Esophagus squamous epithelium (tissue), 5 donors: Measurements from ENCODE around the gene RAB22A. TPM values are rescaled to one million over a fixed set of nuclear protein-coding genes. Genes with fewer than 3 reads are reported as not detected.

ENCODE experiments used
- DNase-seq: peaks from one replicate; lab custom pipeline; 2025; lab: John Stamatoyannopoulos, UW
- H3K27ac ChIP-seq, 4 donors: fragments of 200-600 bp; sonication (generic); one replicate each; pipeline ENCODE4 v1.5.1; 2016 to 2019; ENCODE audit warnings: mild to moderate bottlenecking in 1 of 4
- H3K27me3 ChIP-seq, 4 donors: fragments of 200-600 bp; sonication (generic); 1 replicate in 3 of 4; 2 replicates in 1 of 4; pipeline versions ENCODE4 v1.5.1 to v1.6.0; 2017 to 2021; ENCODE audit warnings: antibody characterized with exemption in 1 of 4
- H3K36me3 ChIP-seq, 3 donors: fragments of 200-600 bp; sonication (generic); one replicate each; pipeline ENCODE4 v1.5.1; 2016 to 2019
- H3K4me1 ChIP-seq, 3 donors: fragments of 200-600 bp; sonication (generic); one replicate each; pipeline ENCODE4 v1.5.1; 2017 to 2019
- H3K4me3 ChIP-seq, 4 donors: fragments of 200-600 bp; sonication (generic); 1 replicate in 3 of 4; 2 replicates in 1 of 4; pipeline ENCODE4 v1.5.1; 2016 to 2019; ENCODE audit warnings: mild to moderate bottlenecking in 2 of 4, moderate library complexity in 1 of 4
- H3K9me3 ChIP-seq, 3 donors: fragments of 200-600 bp; sonication (generic); one replicate each; pipeline ENCODE4 v1.5.1; 2016 to 2019
- POLR2A ChIP-seq, 4 donors: fragments of 450-650 bp; IDR thresholded peaks; one replicate each; pipeline ENCODE4 v1.6.1; 2017; ENCODE audit warnings: antibody characterized with exemption in 4 of 4, mild to moderate bottlenecking in 4 of 4, moderate library complexity in 3 of 4
- WGBS, 2 donors: methylation state at CpG; one replicate each; pipeline ENCODE4 v1.1.5; 2018; 5-methylcytosine and 5-hydroxymethylcytosine counted together
- intact Hi-C: fragments of 100-400 bp; cut with DNase I; formaldehyde crosslinking; loops from one replicate; pipeline ENCODE4 v1.15.0; 2022
- total RNA-seq, 4 donors: library from RNA; depleted of rRNA; stranded (reverse); fragments of >200 nt; gene quantifications; one replicate each; pipeline ENCODE4 v1.1.0, GENCODE V29; 2016
- TF ChIP-seq, protein P1 (sequence below), 6 experiments: fragments of 450-650 bp in 4 of 6; fragments of 200-600 bp in 2 of 6; sonication (generic) in 2 of 6; IDR thresholded peaks; one replicate each; pipeline ENCODE4 v1.5.1; 2016 to 2019; ENCODE audit warnings: antibody characterized with exemption in 6 of 6, mild to moderate bottlenecking in 4 of 6, moderate library complexity in 4 of 6
- donor health status: DM: yes; HTN: yes; CAD: no.

Gene RAB22A
- total RNA-seq, 4 donors from 2014 or later, result 18.4 to 33.2 (median 21.4) TPM

DNA sequence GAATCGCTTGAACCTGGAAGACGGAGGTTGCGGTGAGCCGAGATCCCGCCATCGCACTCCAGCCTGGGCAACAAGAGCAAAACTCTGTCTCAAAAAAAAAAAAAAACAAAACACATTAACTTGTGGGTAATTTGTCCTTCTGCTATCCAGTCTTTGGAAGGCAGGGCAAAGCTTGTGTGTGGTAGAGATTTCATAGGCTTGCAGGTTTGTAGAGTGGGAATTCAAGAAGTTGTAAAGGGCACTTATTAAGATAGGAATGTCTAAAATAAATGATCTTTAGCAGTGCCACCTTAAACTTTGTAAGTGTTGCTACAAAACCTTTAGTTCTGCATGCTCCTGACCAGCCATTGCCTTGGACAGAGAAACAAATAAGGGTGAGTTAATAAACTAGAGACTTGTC, 87.9 kb downstream of the RAB22A start:
- intact Hi-C loops, result no loop called here
- H3K4me3 ChIP-seq, result no peak overlapping the region
- no peaks in the 10 kb centered on the region for H3K9me3 ChIP-seq
- H3K4me1 ChIP-seq, result peaks cover 0 to 68% (median 16%) of the 10 kb centered on the region in 3 donors
- no peak for DNase-seq
- WGBS, 2 donors, result 97 to 98% methylated on average over 6 of the region's 6 CpGs
- no peak for TF ChIP-seq POLR2A (IDR thresholded peaks at IDR 0.05)
- peaks cover 0 to 13% (median 0%) of the 10 kb centered on the region in 3 donors for H3K36me3 ChIP-seq
- H3K27ac ChIP-seq, result no peak overlapping the region
- no peaks in the 10 kb centered on the region for H3K27me3 ChIP-seq

GRCh38 chr20:58398254-58398653, 88.7 kb downstream of the RAB22A start:
- intact Hi-C loops, result no loop called here
- Histone ChIP-seq H3K4me3 (no peak overlapping the region), H3K27ac (no peak overlapping the region), H3K4me1 (peaks cover 0 to 68% (median 16%) of the 10 kb centered on the region in 3 donors), H3K36me3 (peaks cover 0 to 6% (median 0%) of the 10 kb centered on the region in 3 donors), H3K9me3 (no peaks in the 10 kb centered on the region), H3K27me3 (no peaks in the 10 kb centered on the region)
- DNase-seq, result no peak
- WGBS, 2 donors, result 76 to 87% methylated on average over 5 of the region's 5 CpGs
- no peak for TF ChIP-seq POLR2A (IDR thresholded peaks at IDR 0.05)
- TF ChIP-seq, protein P1, sequence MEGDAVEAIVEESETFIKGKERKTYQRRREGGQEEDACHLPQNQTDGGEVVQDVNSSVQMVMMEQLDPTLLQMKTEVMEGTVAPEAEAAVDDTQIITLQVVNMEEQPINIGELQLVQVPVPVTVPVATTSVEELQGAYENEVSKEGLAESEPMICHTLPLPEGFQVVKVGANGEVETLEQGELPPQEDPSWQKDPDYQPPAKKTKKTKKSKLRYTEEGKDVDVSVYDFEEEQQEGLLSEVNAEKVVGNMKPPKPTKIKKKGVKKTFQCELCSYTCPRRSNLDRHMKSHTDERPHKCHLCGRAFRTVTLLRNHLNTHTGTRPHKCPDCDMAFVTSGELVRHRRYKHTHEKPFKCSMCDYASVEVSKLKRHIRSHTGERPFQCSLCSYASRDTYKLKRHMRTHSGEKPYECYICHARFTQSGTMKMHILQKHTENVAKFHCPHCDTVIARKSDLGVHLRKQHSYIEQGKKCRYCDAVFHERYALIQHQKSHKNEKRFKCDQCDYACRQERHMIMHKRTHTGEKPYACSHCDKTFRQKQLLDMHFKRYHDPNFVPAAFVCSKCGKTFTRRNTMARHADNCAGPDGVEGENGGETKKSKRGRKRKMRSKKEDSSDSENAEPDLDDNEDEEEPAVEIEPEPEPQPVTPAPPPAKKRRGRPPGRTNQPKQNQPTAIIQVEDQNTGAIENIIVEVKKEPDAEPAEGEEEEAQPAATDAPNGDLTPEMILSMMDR (IDR thresholded peaks at IDR 0.05), result no peak

GRCh38 chr20:58399926-58400325, 90.4 kb downstream of the RAB22A start:
- Histone ChIP-seq H3K27ac (no peak overlapping the region), H3K4me1 (peaks cover 0 to 70% (median 23%) of the 10 kb centered on the region in 3 donors), H3K9me3 (no peaks in the 10 kb centered on the region), H3K4me3 (no peak overlapping the region), H3K36me3 (no peaks in the 10 kb centered on the region), H3K27me3 (no peaks in the 10 kb centered on the region)
- intact Hi-C loops, result no loop called here
- 88 to 91% methylated on average over 6 of the region's 6 CpGs for WGBS, 2 donors
- DNase-seq, result no peak
- no peak for TF ChIP-seq POLR2A (IDR thresholded peaks at IDR 0.05)
- TF ChIP-seq, protein P1 (IDR thresholded peaks at IDR 0.05), result no peak

- no peak overlapping the region for H3K4me3 ChIP-seq
- H3K36me3 ChIP-seq, result no peaks in the 10 kb centered on the region
- H3K27me3 ChIP-seq, result no peaks in the 10 kb centered on the region
- 59 to 68% methylated on average over 1 of the region's 1 CpG for whole genome bisulfite sequencing, 2 donors
- no peaks in the 10 kb centered on the region for H3K9me3 ChIP-seq
- H3K27ac ChIP-seq, result no peak overlapping the region
- peaks cover 0 to 82% (median 23%) of the 10 kb centered on the region in 3 donors for H3K4me1 ChIP-seq
- no peak for TF ChIP-seq POLR2A (IDR thresholded peaks at IDR 0.05)
- TF ChIP-seq, protein P1 (IDR thresholded peaks at IDR 0.05), result no peak
- DNase-seq, result no peak
- intact Hi-C loops, result no loop called here
These were observed 91.6 kb downstream of the RAB22A start for GRCh38 chr20:58401162-58401561.

DNA sequence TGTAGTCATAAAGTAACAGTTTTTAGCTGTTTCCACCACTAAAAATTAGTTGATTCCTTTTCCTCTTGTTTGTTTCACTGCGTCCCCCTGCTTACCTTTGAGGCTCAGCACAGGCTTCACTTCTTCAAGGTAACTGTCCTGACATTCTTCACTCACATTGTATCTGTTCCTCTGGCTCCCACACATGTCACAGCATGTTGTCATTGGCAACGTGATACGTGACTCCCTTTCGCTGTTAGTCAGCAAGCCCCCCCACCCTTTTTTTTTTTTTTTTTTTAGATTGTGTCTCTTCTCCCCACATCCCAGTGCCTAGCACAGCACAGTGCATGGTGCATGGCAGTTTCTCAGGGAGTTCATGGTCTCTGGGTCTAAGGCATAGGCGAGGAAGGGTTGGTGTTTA, 92.8 kb downstream of the RAB22A start:
- intact Hi-C loops, result no loop called here
- Histone ChIP-seq H3K27me3 (no peaks in the 10 kb centered on the region), H3K4me3 (no peak overlapping the region), H3K9me3 (no peaks in the 10 kb centered on the region), H3K27ac (no peak overlapping the region), H3K4me1 (peaks cover 0 to 86% (median 20%) of the 10 kb centered on the region in 3 donors), H3K36me3 (no peaks in the 10 kb centered on the region)
- 38% methylated on average over 4 to 5 of the region's 5 CpGs for WGBS, 2 donors
- TF ChIP-seq, protein P1 (IDR thresholded peaks at IDR 0.05), result no peak
- no peak for TF ChIP-seq POLR2A (IDR thresholded peaks at IDR 0.05)
- DNase-seq, result no peak

- no peak overlapping the region for H3K4me3 ChIP-seq
- no peak overlapping the region for H3K27ac ChIP-seq
- no peaks in the 10 kb centered on the region for H3K27me3 ChIP-seq
- no peak for DNase-seq
- intact Hi-C loops, result no loop called here
- 82 to 90% methylated on average over 5 of the region's 5 CpGs for WGBS, 2 donors
- no peaks in the 10 kb centered on the region for H3K36me3 ChIP-seq
- H3K9me3 ChIP-seq, result no peaks in the 10 kb centered on the region
- TF ChIP-seq, protein P1 (IDR thresholded peaks at IDR 0.05), result no peak
- no peak for TF ChIP-seq POLR2A (IDR thresholded peaks at IDR 0.05)
- H3K4me1 ChIP-seq, result peaks cover under 1 to 90% (median 21%) of the 10 kb centered on the region in 3 donors
These were observed 93.3 kb downstream of the RAB22A start for GRCh38 chr20:58402827-58403226.
